ENCODE results near the gene DYNC2LI1.

The DYNC2LI1 gene

GRCh38 chr2:43846140-43846793 is 72.4 kb downstream of the DYNC2LI1 start:
- no peak for DNase-seq (ENCODE audit: low read depth in 2 of 2)

DNA sequence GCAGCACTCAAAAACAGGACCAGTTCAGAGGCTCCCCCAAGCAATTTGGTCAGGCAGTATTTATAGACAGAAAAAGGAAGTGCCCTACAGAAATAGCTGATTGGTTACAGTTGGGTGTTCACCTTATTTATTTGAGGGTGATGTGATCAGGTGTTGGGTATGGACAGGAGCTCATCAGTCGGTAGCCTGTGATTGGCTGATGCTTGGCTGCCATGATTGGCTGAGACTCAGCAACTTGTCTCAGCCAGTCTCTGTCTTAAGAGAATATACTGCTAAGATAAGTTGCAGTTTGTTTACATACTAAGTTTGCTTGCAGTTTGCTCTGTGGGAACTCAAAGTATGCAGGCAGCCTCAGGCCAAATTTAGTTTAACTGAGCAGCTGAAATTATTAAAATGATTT is 74.4 kb downstream of the DYNC2LI1 start:
- DNase-seq (ENCODE audit: low read depth in 2 of 2) = no peak

DNA sequence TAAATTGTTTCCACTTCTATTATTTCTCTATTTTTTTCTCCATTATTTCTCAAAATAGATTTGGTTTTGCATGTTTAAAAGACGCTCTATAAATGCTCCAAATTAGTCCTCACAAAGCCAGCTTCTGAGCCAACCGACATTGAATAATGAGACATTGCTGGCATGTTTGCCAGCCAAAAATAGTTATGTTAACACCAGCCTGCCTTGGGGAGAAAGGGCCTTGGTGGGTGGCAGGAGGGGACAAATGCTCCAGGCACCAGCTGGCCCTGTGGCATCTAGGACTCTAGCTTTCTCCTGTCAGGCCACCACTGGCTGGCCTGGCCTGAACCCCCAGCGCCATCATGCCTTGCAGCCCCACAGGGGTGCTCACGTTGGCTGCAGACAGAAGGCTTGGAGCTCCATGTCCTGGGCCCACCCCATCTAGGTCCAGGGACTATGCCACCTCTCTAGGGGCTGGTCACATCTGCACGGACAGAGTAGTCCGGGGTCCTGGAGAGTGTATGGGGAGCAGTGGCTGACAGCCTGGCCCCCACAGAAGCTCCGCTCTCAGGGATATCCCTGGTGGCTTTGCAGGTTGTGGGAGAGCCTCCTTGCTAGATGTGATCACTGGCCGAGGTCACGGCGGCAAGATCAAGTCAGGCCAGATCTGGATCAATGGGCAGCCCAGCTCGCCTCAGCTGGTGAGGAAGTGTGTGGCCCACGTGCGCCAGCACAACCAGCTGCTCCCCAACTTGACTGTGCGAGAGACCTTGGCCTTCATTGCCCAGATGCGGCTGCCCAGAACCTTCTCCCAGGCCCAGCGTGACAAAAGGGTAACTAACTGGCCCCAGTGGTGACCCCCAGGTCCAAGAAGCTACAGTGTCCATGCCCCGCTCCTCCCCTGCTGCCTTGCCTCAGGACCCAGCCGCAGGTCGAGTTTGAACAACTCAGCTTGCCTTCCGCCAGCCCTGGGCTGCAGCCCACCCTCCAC is 77.5 kb downstream of the DYNC2LI1 start:
- DNase-seq (ENCODE audit: low read depth in 2 of 2) = no peak

GRCh38 chr2:43852196-43852730 is 78.4 kb downstream of the DYNC2LI1 start:
- DNase-seq (ENCODE audit: low read depth in 2 of 2) = no peak

DNA sequence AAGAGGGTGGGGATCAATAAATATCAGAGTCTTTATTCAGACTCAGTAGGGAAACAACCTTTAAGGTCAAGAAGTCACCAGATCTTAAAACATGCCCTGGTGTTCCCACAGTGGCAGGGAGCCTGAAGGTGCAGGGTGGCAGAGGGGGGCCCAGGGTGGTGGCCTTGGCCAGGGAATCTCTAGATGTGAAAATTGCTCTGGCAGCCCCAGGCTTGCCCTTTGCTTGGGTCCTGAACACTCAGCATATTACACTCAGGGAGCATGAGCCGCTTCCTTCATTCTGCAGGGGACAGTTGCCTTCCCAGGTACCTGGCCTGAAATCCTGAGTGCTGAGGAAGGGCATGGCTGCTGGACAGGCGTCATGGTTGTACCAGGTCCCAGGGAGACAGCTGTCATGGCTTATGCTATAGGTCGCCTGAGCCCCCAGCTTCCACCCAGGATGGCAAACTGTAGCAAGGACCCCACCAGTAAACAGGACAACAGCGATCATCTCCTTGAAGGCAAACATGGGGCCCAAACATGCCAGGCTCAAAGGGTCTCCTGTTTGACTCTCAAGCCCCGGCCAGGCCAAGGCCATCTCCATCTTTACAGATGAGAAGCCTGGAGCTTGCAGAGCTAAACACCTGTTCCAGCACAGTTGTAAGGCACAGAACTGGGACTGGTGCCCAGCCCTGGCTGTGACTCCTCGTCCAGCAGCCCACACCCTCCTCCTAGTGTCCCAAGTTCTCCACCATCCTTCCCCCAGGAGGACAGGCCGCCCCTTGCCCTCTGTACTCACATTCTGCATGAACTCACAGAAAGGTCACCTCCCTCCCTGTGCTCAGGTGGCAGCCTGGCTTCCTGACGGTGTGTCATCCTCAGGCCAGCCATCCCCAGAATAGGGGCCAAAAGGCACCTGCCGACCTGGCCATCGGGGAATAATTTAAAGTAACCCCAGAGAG is 79.6 kb downstream of the DYNC2LI1 start:
- DNase-seq (ENCODE audit: low read depth in 2 of 2) = no peak

GRCh38 chr2:43854671-43855070 is 80.8 kb downstream of the DYNC2LI1 start:
- DNase-seq (ENCODE audit: low read depth in 2 of 2) = no peak

DNA sequence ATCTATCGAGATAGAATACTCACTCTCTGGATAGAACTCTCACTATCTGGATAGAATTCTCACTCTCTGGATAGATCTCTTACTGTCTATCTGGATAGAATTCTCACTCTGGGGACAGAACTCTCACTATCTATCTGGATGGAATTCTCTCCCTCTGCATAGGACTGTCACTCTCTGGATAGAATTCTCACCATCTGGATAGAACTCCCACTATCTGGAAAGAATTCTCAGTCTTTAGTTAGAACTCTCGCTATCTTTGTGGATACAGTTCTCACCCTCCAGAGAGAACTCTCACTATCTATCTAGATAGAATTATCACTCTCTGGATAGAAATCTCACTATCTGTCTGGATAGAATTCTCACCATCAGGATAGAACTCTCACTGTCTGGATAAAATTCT is 81.5 kb downstream of the DYNC2LI1 start:
- no peak for DNase-seq (ENCODE audit: low read depth in 2 of 2)

Data from stimulated activated CD8-positive, alpha-beta memory T cell treated with anti-CD3 and anti-CD28 coated beads, Interleukin-15, amount 100 ng/mL, for 4 hours (primary cell).